HFFc6 (cell line): ENCODE data around the gene RAPSN. TPM values are rescaled to one million over a fixed set of nuclear protein-coding genes. Genes with fewer than 3 reads are reported as not detected.

Source experiments
- DNase-seq: peaks from one replicate; pipeline ENCODE4 v3.0.0-alpha.2; 2018
- H3K27ac Mint-ChIP-seq: 2 replicates; pipeline ENCODE4 v1.8.0; 2020; ENCODE audit warnings: mild to moderate bottlenecking, mixed read lengths
- H3K27me3 Mint-ChIP-seq: 2 replicates; pipeline ENCODE4 v1.8.0; 2021; ENCODE audit warnings: mild to moderate bottlenecking, moderate library complexity, mixed read lengths; ENCODE audit not compliant: insufficient read depth
- H3K36me3 Mint-ChIP-seq: 2 replicates; pipeline ENCODE4 v1.8.0; 2021; ENCODE audit warnings: low read depth, mixed read lengths
- H3K4me1 Mint-ChIP-seq: 2 replicates; pipeline ENCODE4 v1.8.0; 2020; ENCODE audit warnings: low read depth, mixed read lengths
- H3K4me3 Mint-ChIP-seq: 2 replicates; pipeline ENCODE4 v1.8.0; 2020; ENCODE audit warnings: mild to moderate bottlenecking, moderate library complexity, mixed read lengths
- H3K9me3 Mint-ChIP-seq: 2 replicates; pipeline ENCODE4 v1.8.0; 2020; ENCODE audit warnings: mild to moderate bottlenecking, mixed read lengths
- CTCF ChIP-seq: fragments of 200-600 bp; sonication (generic); IDR thresholded peaks from 2 replicates; pipeline ENCODE4 v1.5.0; 2021; ENCODE audit warnings: antibody characterized with exemption, mild to moderate bottlenecking
- total RNA-seq, 6 experiments: library from RNA; stranded (reverse); fragmentation: NEBNext Ultra II Directional; extraction: Animal tissue kit (Norgen Biotek cat#: 25700); gene quantifications; 2 replicates in 1 of 6; 3 replicates in 5 of 6; pipeline ENCODE4 v1.2.3, GENCODE V29; 2021

RAPSN gene
- total RNA-seq, 6 experiments from 2014 or later, result 0.22 TPM; not detected in 5

DNA sequence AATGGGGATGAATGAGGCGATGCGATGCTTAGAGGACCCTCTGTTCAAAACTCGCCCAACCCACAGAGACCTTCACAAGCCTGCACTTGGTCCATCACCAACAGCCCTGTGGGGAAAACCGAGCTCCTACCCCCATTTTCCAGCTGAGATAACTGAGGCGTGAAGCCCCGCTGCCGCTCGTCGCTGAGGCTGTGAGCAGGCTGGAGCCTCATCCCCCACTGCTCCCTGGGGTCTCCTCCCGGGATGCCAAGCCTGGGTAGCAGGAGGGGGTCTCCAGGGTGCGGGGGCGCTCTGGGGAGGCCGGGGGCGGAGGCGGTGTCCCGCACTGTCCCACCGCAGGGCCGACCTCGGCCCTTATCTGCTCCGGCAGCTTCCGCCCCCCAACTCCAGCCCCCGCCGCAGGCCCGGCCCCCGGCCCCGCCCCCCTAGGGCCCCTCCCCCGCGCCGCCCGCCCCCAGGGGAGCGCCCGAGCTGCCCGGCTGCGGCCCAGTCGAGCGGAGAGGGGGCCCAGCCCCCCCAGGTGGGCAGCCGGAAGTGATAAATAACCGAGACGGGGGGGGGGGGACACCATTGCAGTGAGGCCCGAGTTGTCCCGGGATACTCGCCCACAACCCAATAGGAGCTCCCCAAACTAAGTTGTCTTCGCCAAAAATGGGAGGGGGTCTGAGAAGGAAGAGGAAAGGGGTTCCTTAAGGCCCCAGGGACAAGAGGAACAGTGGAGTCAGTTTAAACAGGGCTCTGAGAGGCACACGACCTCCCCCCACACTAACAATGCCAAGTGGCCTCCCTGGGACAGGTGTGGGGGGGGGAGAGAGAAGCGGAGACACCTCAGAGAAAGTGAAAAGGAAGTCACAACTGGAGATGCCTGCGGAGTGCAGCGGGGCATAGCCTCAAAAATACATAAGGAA, 48.8 kb downstream of the RAPSN start:
- H3K27ac Mint-ChIP-seq, result no peak overlapping the region
- H3K27me3 Mint-ChIP-seq, result no peaks in the 10 kb centered on the region
- DNase-seq, result no peak
- no peak for TF ChIP-seq CTCF
- H3K4me3 Mint-ChIP-seq, result no peak overlapping the region
- no peaks in the 10 kb centered on the region for H3K36me3 Mint-ChIP-seq
- H3K9me3 Mint-ChIP-seq, result no peaks in the 10 kb centered on the region
- H3K4me1 Mint-ChIP-seq, result no peaks in the 10 kb centered on the region

- no peaks in the 10 kb centered on the region for H3K36me3 Mint-ChIP-seq
These were observed 50.4 kb downstream of the RAPSN start for GRCh38 chr11:47398551-47398950.

DNA sequence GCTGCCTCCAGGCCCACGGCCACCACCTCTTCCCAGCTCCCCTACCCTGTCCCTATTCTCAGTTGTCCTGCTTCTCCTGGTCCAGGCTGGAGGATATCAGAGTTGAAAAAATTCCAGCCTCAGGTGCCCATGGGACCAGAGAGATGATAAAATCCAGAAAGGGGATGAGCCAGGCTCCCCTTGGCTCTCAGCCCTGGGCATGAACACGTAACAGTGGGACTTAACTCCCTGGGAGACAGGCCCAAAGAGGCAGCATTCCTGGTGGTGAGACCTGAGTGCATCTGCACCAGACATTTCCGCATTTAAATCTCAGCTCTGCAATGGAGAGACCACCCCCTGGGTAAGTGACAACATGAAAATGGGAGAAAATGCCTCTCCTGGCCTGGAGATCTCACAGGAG, 50.9 kb downstream of the RAPSN start:
- no peak overlapping the region for H3K4me3 Mint-ChIP-seq
- no peak for TF ChIP-seq CTCF
- DNase-seq, result no peak
- H3K27me3 Mint-ChIP-seq, result no peaks in the 10 kb centered on the region
- H3K27ac Mint-ChIP-seq, result no peak overlapping the region
- no peaks in the 10 kb centered on the region for H3K4me1 Mint-ChIP-seq
- no peaks in the 10 kb centered on the region for H3K9me3 Mint-ChIP-seq
- H3K36me3 Mint-ChIP-seq, result no peaks in the 10 kb centered on the region

More at GRCh38 chr11:47398551-47398950, 50.4 kb downstream of the RAPSN start:
- no peak for DNase-seq
- TF ChIP-seq CTCF, result no peak
- no peaks in the 10 kb centered on the region for H3K9me3 Mint-ChIP-seq
- no peak overlapping the region for H3K27ac Mint-ChIP-seq
- H3K4me1 Mint-ChIP-seq, result no peaks in the 10 kb centered on the region
- no peak overlapping the region for H3K4me3 Mint-ChIP-seq
- no peaks in the 10 kb centered on the region for H3K27me3 Mint-ChIP-seq

GRCh38 chr11:47396049-47396320, 53.0 kb downstream of the RAPSN start:
- Mint-ChIP-seq H3K27ac (no peak overlapping the region), H3K4me1 (peaks cover 4% of the 10 kb centered on the region; the same call in 1 of the 2 replicates), H3K27me3 (no peaks in the 10 kb centered on the region), H3K4me3 (no peak overlapping the region), H3K9me3 (no peaks in the 10 kb centered on the region), H3K36me3 (no peaks in the 10 kb centered on the region)
- DNase-seq, result no peak
- no peak for TF ChIP-seq CTCF

GRCh38 chr11:47395223-47396048, 53.5 kb downstream of the RAPSN start:
- Mint-ChIP-seq H3K4me1 (peaks cover 5% of the 10 kb centered on the region; the same call in 1 of the 2 replicates), H3K9me3 (no peaks in the 10 kb centered on the region), H3K27me3 (no peaks in the 10 kb centered on the region), H3K4me3 (no peak overlapping the region), H3K27ac (no peak overlapping the region), H3K36me3 (no peaks in the 10 kb centered on the region)
- no peak for DNase-seq
- no peak for TF ChIP-seq CTCF
